Upper lobe of left lung (tissue), 4 donors: Measurements from ENCODE around the gene MTHFD1L.

ENCODE experiments used
- CTCF ChIP-seq, 6 experiments: fragments of 450-650 bp in 4 of 6; fragments of 200-600 bp in 2 of 6; sonication (generic) in 2 of 6; IDR thresholded peaks; one replicate each; pipeline ENCODE4 v1.5.1; 2016 to 2019; ENCODE audit warnings: antibody characterized with exemption in 6 of 6
- EP300 ChIP-seq, 4 donors: sonication (generic); formaldehyde crosslinking; IDR thresholded peaks; one replicate each; pipeline ENCODE4 v1.5.1; 2017; ENCODE audit warnings: antibody characterized with exemption in 4 of 4, control low read depth in 2 of 4
- POLR2A ChIP-seq, 4 donors: fragments of 450-650 bp; IDR thresholded peaks; one replicate each; pipeline ENCODE4 v1.5.1; 2016 to 2017; ENCODE audit warnings: antibody characterized with exemption in 4 of 4, mild to moderate bottlenecking in 2 of 4

- TF ChIP-seq CTCF (IDR thresholded peaks at IDR 0.05) = no peak
- TF ChIP-seq POLR2A (IDR thresholded peaks at IDR 0.05) = no peak
- no peak for TF ChIP-seq EP300 (IDR thresholded peaks at IDR 0.05)
Observed at GRCh38 chr6:151143806-151144205, 278.3 kb downstream of the MTHFD1L start.
